ENCODE measurements around the gene IL17RD.

Gene IL17RD

GRCh38 chr3:57158813-57159738 is 6.1 kb downstream of the IL17RD start:
- peak; percentile 19 for DNase-seq

GRCh38 chr3:57158325-57158724 is 6.8 kb downstream of the IL17RD start:
- DNase-seq = no peak

GRCh38 chr3:57157545-57157944 is 7.6 kb downstream of the IL17RD start:
- DNase-seq = no peak

GRCh38 chr3:57155310-57155643 is 9.9 kb downstream of the IL17RD start:
- DNase-seq = no peak

- no peak for DNase-seq
Measured at GRCh38 chr3:57154470-57155309, 10.5 kb downstream of the IL17RD start.

GRCh38 chr3:57152151-57153143 is 12.7 kb downstream of the IL17RD start:
- DNase-seq = no peak

- no peak for DNase-seq
Measured at GRCh38 chr3:57151749-57152148, 13.4 kb downstream of the IL17RD start.

- no peak for DNase-seq
Measured at GRCh38 chr3:57151021-57151449, 14.1 kb downstream of the IL17RD start.

- DNase-seq = no peak
Measured at GRCh38 chr3:57150113-57150581, 15.0 kb downstream of the IL17RD start.

- DNase-seq = no peak
Measured at GRCh38 chr3:57147071-57147470, 18.1 kb downstream of the IL17RD start.

- DNase-seq = no peak
Measured at GRCh38 chr3:57145852-57146251, 19.3 kb downstream of the IL17RD start.

- no peak for DNase-seq
Measured at GRCh38 chr3:57144952-57145351, 20.2 kb downstream of the IL17RD start.

GRCh38 chr3:57143886-57144459 is 21.2 kb downstream of the IL17RD start:
- no peak for DNase-seq

- no peak for DNase-seq
Measured at GRCh38 chr3:57142411-57142723, 22.8 kb downstream of the IL17RD start.

- DNase-seq = no peak
Measured at GRCh38 chr3:57141719-57142410, 23.3 kb downstream of the IL17RD start.

GRCh38 chr3:57140894-57141293 is 24.3 kb downstream of the IL17RD start:
- no peak for DNase-seq

- no peak for DNase-seq
Measured at GRCh38 chr3:57135964-57136719, 29.0 kb downstream of the IL17RD start.

- no peak for DNase-seq
Measured at GRCh38 chr3:57133157-57133556, 32.0 kb downstream of the IL17RD start.

- no peak for DNase-seq
Measured at GRCh38 chr3:57132674-57133073, 32.5 kb downstream of the IL17RD start.

GRCh38 chr3:57131210-57131588 is 34.0 kb downstream of the IL17RD start:
- no peak for DNase-seq
